Measurements from ENCODE around the gene PIGU. TPM values are rescaled to one million over a fixed set of nuclear protein-coding genes. Genes with fewer than 3 reads are reported as not detected.

Gene PIGU
- total and polyA plus RNA-seq, 8 donors = 4.1 to 20.4 (median 7.9) TPM

DNA sequence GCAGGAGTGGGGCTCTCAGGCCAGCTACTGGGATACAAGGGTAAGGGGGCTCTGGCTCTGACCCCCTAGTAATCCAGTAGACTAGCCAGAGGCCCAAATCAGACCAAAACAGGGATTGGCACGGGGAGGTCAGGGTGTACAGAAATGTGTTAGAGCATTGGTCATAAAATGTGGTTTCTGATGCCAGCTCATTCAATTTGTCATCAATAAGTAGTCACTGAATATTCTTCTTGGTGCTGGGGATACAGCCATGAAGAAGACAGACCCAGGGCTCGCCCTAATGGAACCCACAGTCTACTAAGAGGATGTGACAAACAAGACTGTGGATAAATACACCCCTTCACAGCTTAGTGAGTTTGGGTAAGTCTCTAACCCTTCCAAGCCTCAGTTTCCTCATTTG, 107.3 kb downstream of the PIGU start:
- no peaks in the 10 kb centered on the region for H3K4me1 ChIP-seq
- no peak overlapping the region for H3K4me3 ChIP-seq
- no peak for ATAC-seq
- intact Hi-C loops (cut with DNase I) = no loop called here
- FAIRE-seq = no peak
- H3K27ac ChIP-seq = no peak overlapping the region
- H3K36me3 ChIP-seq = no peaks in the 10 kb centered on the region
- no peaks in the 10 kb centered on the region for H3K9me3 ChIP-seq
- no peaks in the 10 kb centered on the region for H3K27me3 ChIP-seq
- TF ChIP-seq, protein P1, sequence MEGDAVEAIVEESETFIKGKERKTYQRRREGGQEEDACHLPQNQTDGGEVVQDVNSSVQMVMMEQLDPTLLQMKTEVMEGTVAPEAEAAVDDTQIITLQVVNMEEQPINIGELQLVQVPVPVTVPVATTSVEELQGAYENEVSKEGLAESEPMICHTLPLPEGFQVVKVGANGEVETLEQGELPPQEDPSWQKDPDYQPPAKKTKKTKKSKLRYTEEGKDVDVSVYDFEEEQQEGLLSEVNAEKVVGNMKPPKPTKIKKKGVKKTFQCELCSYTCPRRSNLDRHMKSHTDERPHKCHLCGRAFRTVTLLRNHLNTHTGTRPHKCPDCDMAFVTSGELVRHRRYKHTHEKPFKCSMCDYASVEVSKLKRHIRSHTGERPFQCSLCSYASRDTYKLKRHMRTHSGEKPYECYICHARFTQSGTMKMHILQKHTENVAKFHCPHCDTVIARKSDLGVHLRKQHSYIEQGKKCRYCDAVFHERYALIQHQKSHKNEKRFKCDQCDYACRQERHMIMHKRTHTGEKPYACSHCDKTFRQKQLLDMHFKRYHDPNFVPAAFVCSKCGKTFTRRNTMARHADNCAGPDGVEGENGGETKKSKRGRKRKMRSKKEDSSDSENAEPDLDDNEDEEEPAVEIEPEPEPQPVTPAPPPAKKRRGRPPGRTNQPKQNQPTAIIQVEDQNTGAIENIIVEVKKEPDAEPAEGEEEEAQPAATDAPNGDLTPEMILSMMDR (IDR thresholded peaks at IDR 0.05) = no peak
- DNase-seq = no peak
- 88 to 100% methylated on average over 2 of the region's 2 CpGs for WGBS, 2 donors

DNA sequence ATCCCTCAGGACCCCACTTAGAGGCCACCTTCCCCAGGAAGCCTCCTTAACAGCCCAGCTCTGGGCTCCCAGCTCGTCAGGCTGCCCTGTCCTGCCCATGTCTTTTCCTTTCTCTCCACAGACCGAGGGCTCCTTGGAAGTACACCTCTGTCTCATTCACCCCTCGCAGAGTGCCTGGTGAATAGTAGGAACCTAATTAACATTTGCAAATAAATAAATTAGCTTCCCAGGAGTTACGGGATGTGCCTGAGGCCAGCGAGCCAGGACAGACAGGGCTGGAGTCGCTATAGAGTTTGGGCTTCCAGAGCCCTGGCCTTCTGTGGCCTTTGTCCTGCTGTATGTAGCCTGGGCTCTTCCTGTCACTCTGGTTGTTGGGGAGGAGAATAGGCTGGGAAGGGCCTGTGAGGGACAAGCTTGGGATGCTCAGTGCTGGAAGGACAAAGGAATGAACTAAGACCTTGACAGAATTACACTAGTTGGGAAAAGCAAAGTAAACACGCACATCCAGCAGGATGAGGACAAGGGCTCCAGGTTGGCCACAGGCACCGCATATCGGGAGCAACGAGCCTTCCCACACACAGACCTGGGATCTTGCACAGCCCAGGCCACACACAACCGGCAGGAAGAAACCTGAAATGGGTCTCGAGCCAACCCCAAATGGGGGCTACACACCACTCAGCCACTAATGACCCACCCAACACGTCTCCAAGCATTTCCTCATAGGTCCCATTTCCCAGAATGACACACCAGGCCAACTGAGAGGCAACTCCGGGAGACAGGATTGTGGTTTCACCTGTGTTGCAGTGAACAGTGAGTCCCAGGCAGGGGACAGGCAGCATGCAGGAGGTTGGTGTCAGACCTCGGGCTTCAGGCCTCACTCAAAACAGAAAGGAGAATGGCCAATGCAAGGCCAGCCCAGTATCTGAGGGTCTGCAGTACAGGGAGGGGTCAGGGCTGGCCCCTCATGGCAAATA, 108.7 kb downstream of the PIGU start:
- no peak for DNase-seq
- H3K9me3 ChIP-seq = no peaks in the 10 kb centered on the region
- TF ChIP-seq, protein P1 (IDR thresholded peaks at IDR 0.05) = no peak
- no peak for FAIRE-seq
- H3K36me3 ChIP-seq = no peaks in the 10 kb centered on the region
- no peak for ATAC-seq
- H3K4me3 ChIP-seq = no peak overlapping the region
- intact Hi-C loops (cut with DNase I) = no loop called here
- no peak overlapping the region for H3K27ac ChIP-seq
- 92% methylated on average over 15 of the region's 15 CpGs for WGBS, 2 donors
- no peaks in the 10 kb centered on the region for H3K27me3 ChIP-seq
- no peaks in the 10 kb centered on the region for H3K4me1 ChIP-seq

DNA sequence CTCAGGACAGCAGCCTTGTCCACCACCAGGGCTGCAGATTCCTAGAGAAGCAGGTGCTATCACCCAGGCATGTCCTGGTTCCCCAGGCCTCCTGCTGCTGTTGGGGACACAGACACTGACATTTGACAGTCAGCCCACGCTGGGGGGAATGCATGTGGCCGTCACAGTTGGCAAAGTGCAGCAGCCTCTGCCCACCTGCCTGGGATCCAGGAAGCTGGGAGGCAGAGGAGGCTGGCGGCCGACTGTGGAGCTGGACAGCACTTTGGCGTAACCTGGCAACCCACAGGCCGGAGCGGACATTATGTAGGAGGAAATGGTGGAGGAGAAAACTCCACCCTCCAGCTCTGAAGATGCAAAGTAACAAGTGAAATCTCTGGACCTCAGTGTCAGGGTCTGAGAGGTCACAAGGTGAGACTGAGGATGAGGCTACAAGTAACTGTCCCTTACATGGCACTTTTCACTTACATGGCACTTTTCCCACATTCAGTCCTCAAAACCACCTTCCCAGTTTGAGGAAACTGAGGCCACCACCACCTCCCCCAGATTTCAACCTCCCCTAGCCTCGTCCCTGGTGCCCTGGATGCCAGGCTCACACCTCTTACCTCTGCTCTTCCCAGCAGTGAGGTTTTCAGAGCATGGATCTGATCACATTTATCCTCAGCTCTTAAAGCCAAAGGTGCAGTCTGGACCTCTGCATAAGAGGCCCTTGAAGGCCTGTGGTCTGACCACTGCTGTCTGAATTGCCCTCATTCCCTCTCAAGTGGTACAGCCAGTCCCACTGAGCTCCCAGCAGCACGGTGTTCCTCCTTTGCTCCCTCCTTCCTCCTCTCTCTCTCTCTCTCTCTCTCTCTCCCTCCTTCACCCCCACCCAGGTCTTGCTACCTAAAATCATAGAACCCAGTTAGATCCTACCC, 109.7 kb downstream of the PIGU start:
- ATAC-seq = peak in 2 of 4 donors; percentile 65 to 67
- H3K4me1 ChIP-seq = no peaks in the 10 kb centered on the region
- TF ChIP-seq, protein P1 (IDR thresholded peaks at IDR 0.05) = no peak
- WGBS, 2 donors = 85 to 92% methylated on average over 9 of the region's 9 CpGs
- no peak overlapping the region for H3K4me3 ChIP-seq
- H3K36me3 ChIP-seq = no peaks in the 10 kb centered on the region
- H3K27me3 ChIP-seq = no peaks in the 10 kb centered on the region
- H3K27ac ChIP-seq = peak overlapping the region in 1 of 4 donors; percentile 14
- intact Hi-C loops (cut with DNase I) = no loop called here
- no peak for FAIRE-seq
- DNase-seq = peak in 1 of 6 donors; percentile 58
- H3K9me3 ChIP-seq = no peaks in the 10 kb centered on the region

DNA sequence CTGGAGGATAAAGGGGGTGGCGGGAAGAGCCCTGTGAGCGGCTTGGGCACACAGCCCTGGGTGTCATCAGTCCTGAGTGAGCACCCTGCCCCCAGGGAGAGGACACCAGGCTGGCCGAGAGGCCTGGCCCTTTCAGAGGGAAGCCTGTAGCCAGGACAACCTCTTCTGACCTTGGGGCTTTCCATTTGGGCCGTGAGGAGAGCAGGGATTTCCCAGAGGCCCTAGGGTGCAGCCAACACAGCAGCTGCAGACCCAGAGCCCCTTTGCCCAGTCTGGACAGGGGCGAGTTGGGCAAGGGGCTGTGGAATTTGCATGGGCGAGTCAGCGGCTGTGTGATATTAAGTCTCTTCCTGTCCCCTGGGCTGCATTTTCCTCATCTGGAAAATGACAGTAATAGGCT, 112.1 kb downstream of the PIGU start:
- Histone ChIP-seq H3K4me3 (no peak overlapping the region), H3K27me3 (no peaks in the 10 kb centered on the region), H3K27ac (no peak overlapping the region), H3K4me1 (no peaks in the 10 kb centered on the region), H3K36me3 (no peaks in the 10 kb centered on the region), H3K9me3 (no peaks in the 10 kb centered on the region)
- peak in 1 of 4 donors; percentile 44 for ATAC-seq
- intact Hi-C loops (cut with DNase I) = no loop called here
- TF ChIP-seq, protein P1 (IDR thresholded peaks at IDR 0.05) = no peak
- WGBS, 2 donors = 67 to 72% methylated on average over 7 of the region's 7 CpGs
- no peak for FAIRE-seq
- peak in 1 of 6 donors; percentile 45 for DNase-seq

All from pancreas (tissue), 10 donors.